Keratinocyte (primary cell): ENCODE data around the gene SNX15. TPM values are rescaled to one million over a fixed set of nuclear protein-coding genes. Genes with fewer than 3 reads are reported as not detected.

Experiments
- DNase-seq: peaks from one replicate; pipeline ENCODE4 v3.0.0-alpha.2; 2011; ENCODE audit warnings: low read depth, missing footprints, low spot score
- FAIRE-seq: peaks from 2 replicates; lab custom pipeline; 2011; peaks lifted over from hg19 to GRCh38; lab: Jason Lieb, UNC
- H2AFZ ChIP-seq: 2 replicates; pipeline ENCODE4 v1.6.0; 2012; ENCODE audit warnings: low read length, control low read depth, inconsistent platforms; ENCODE audit not compliant: control insufficient read depth
- H3K27ac ChIP-seq: 2 replicates; pipeline ENCODE4 v1.5.1; 2011; ENCODE audit warnings: low read length; ENCODE audit not compliant: control insufficient read depth, insufficient read depth
- H3K27me3 ChIP-seq: 3 replicates; pipeline ENCODE4 v1.6.0; 2011; ENCODE audit warnings: low read length; ENCODE audit not compliant: control insufficient read depth, insufficient read depth; ENCODE audit errors: extremely low read depth
- H3K36me3 ChIP-seq, 2 experiments: 2 replicates in 1 of 2; 3 replicates in 1 of 2; pipeline ENCODE4 v1.5.1; 2011; ENCODE audit warnings: low read length in 2 of 2, mild to moderate bottlenecking in 1 of 2; ENCODE audit not compliant: control insufficient read depth in 2 of 2, insufficient read depth in 2 of 2; ENCODE audit errors: extremely low read depth in 1 of 2
- H3K4me1 ChIP-seq: 3 replicates; pipeline ENCODE4 v1.5.1; 2011; ENCODE audit warnings: low read length; ENCODE audit not compliant: control insufficient read depth, insufficient read depth; ENCODE audit errors: extremely low read depth
- H3K4me2 ChIP-seq: 3 replicates; pipeline ENCODE4 v1.6.0; 2011; ENCODE audit warnings: low read depth, low read length; ENCODE audit not compliant: control insufficient read depth, insufficient read depth; ENCODE audit errors: extremely low read depth
- H3K4me3 ChIP-seq, 3 experiments: fragments of 200-600 bp in 1 of 3; sonication (generic) in 1 of 3; 2 replicates in 2 of 3; 3 replicates in 1 of 3; pipeline ENCODE4 v1.5.1; 2011 to 2016; ENCODE audit warnings: low read length in 3 of 3, mild to moderate bottlenecking in 3 of 3, control low read depth in 2 of 3, inconsistent platforms in 1 of 3, low read depth in 1 of 3, mixed read lengths in 1 of 3, mixed run types in 1 of 3, moderate library complexity in 1 of 3; ENCODE audit not compliant: control insufficient read depth in 2 of 3, insufficient read depth in 2 of 3; ENCODE audit errors: extremely low read depth in 1 of 3
- H3K79me2 ChIP-seq: 2 replicates; pipeline ENCODE4 v1.6.0; 2012; ENCODE audit warnings: low read length; ENCODE audit not compliant: control insufficient read depth, insufficient read depth
- H3K9ac ChIP-seq: 3 replicates; pipeline ENCODE4 v1.6.0; 2011; ENCODE audit warnings: low read length; ENCODE audit not compliant: control insufficient read depth, insufficient read depth; ENCODE audit errors: extremely low read depth
- H3K9me1 ChIP-seq: 3 replicates; pipeline ENCODE4 v1.6.0; 2011; ENCODE audit warnings: low read length; ENCODE audit not compliant: control insufficient read depth, insufficient read depth; ENCODE audit errors: extremely low read depth
- H3K9me3 ChIP-seq: 2 replicates; pipeline ENCODE4 v1.5.1; 2012; ENCODE audit warnings: low read depth, low read length; ENCODE audit not compliant: control insufficient read depth
- H4K20me1 ChIP-seq: 3 replicates; pipeline ENCODE4 v1.6.0; 2011; ENCODE audit warnings: low read length; ENCODE audit not compliant: control insufficient read depth, insufficient read depth; ENCODE audit errors: extremely low read depth
- EZH2 ChIP-seq: IDR thresholded peaks from one replicate; pipeline ENCODE4 v1.6.1; 2012; ENCODE audit warnings: inconsistent platforms, mild to moderate bottlenecking, low read length, moderate library complexity
- dilution Hi-C: fragments of 300-500 bp; cut with MboI; formaldehyde crosslinking; loops from one replicate; pipeline ENCODE4 v1.7.0; 2020; ENCODE audit warnings: low sequenced_read_pairs; ENCODE audit not compliant: extremely low pct_ligation_motif_present
- polyA plus RNA-seq, 5 experiments: library from polyadenylated mRNA; depleted of rRNA in 3 of 5; stranded (reverse) in 3 of 5; stranded (forward) in 1 of 5; unstranded in 1 of 5; fragments of >200 nt; gene quantifications; 1 replicate in 1 of 5; 2 replicates in 3 of 5; 3 replicates in 1 of 5; pipeline versions ENCODE4 v1.2.1 to v1.2.3, GENCODE V29; 2011 to 2012; ENCODE audit warnings: missing spikeins in 2 of 5, low read depth in 1 of 5, low replicate concordance in 1 of 5
- TF ChIP-seq, protein P1 (sequence below), 3 experiments: IDR thresholded peaks in 1 of 3; conservative IDR thresholded peaks in 1 of 3; optimal IDR thresholded peaks in 1 of 3; 2 replicates in 2 of 3; 3 replicates in 1 of 3; pipeline versions ENCODE3 to v1.5.1; 2011; ENCODE audit warnings: low read length in 3 of 3, mild to moderate bottlenecking in 3 of 3, moderate library complexity in 2 of 3, control low read depth in 1 of 3, inconsistent platforms in 1 of 3; ENCODE audit not compliant: insufficient read depth in 2 of 3; ENCODE audit errors: extremely low read depth in 1 of 3

Gene SNX15
- polyA plus RNA-seq, 1 donor (not counting 4 experiments of a cell fraction or from before 2014, with no cell fraction given): 1.8 TPM

DNA sequence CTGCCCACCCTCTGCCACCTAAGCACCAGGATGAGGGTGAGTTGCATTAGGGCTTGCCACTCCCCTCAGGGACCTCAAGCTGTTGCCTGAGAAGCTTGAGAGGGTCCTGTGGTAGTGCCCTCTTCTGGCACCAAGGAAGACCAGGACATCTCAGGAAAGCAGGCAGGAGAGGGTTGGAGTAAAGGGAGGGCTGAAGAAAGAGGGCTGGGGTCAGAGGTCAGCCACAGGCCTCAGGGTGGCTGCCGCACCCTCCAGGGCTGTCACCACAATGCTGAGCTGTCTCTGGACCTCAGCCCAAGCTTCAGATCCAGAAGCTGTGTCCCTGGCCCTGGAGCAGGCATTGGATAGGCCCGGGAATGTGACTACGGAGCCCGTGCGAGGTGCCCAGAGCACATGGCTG lies 17.8 kb downstream of the SNX15 start:
- no peaks in the 10 kb centered on the region for H3K27me3 ChIP-seq
- dilution Hi-C loops: no loop called here
- FAIRE-seq (no peak), DNase-seq (no peak)
- H3K27ac ChIP-seq: no peak overlapping the region
- H3K9ac ChIP-seq: no peak overlapping the region
- peaks cover 5% of the 10 kb centered on the region for H3K79me2 ChIP-seq
- no peaks in the 10 kb centered on the region for H3K9me1 ChIP-seq
- peaks cover 3 to 7% of the 10 kb centered on the region in 2 experiments for H3K36me3 ChIP-seq
- no peaks in the 10 kb centered on the region for H4K20me1 ChIP-seq
- H3K4me2 ChIP-seq: no peak overlapping the region
- no peak overlapping the region for H3K4me3 ChIP-seq
- H2AFZ ChIP-seq: no peak overlapping the region
- peaks cover 20% of the 10 kb centered on the region for H3K4me1 ChIP-seq
- no peaks in the 10 kb centered on the region for H3K9me3 ChIP-seq
- TF ChIP-seq, protein P1, sequence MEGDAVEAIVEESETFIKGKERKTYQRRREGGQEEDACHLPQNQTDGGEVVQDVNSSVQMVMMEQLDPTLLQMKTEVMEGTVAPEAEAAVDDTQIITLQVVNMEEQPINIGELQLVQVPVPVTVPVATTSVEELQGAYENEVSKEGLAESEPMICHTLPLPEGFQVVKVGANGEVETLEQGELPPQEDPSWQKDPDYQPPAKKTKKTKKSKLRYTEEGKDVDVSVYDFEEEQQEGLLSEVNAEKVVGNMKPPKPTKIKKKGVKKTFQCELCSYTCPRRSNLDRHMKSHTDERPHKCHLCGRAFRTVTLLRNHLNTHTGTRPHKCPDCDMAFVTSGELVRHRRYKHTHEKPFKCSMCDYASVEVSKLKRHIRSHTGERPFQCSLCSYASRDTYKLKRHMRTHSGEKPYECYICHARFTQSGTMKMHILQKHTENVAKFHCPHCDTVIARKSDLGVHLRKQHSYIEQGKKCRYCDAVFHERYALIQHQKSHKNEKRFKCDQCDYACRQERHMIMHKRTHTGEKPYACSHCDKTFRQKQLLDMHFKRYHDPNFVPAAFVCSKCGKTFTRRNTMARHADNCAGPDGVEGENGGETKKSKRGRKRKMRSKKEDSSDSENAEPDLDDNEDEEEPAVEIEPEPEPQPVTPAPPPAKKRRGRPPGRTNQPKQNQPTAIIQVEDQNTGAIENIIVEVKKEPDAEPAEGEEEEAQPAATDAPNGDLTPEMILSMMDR (optimal IDR thresholded peaks at IDR 0.05 in 1 of 3, IDR thresholded peaks at IDR 0.05 in 1 of 3, conservative IDR thresholded peaks at IDR 0.05 in 1 of 3; ENCODE audit: extremely low read depth in 1 of 3, insufficient read depth in 2 of 3, low read length in 3 of 3): no peak
- TF ChIP-seq EZH2: no peak

DNA sequence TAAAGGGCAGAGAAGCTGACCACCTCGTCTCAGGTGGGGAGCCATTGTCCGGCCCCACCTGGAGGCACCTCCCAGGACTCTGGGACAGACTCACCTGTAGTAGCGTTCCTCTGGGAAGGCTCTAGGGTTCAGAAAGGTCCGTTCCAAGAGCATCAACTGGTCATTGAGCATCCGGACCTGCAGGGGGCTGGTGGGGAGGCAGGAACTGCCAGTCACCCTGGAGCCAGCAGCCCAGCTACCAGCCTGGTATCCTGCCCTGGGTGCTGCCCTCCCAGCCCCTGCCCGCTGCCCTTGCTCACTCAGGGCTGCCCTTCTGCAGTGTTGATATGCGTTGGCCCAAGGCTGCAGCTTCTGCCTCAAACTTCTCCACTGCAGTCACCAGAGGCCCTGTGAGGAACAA lies 18.5 kb downstream of the SNX15 start:
- Histone ChIP-seq H3K4me1 (peaks cover 17% of the 10 kb centered on the region), H3K4me2 (no peak overlapping the region), H4K20me1 (no peaks in the 10 kb centered on the region), H3K27ac (no peak overlapping the region), H3K27me3 (no peaks in the 10 kb centered on the region), H3K9me1 (no peaks in the 10 kb centered on the region), H3K4me3 (no peak overlapping the region), H3K79me2 (peaks cover 5% of the 10 kb centered on the region), H3K9me3 (no peaks in the 10 kb centered on the region), H3K36me3 (peaks cover 3 to 7% of the 10 kb centered on the region in 2 experiments), H2AFZ (no peak overlapping the region), H3K9ac (no peak overlapping the region)
- dilution Hi-C loops: no loop called here
- DNase-seq: no peak
- no peak for FAIRE-seq
- TF ChIP-seq EZH2: no peak
- TF ChIP-seq, protein P1 (optimal IDR thresholded peaks at IDR 0.05 in 1 of 3, IDR thresholded peaks at IDR 0.05 in 1 of 3, conservative IDR thresholded peaks at IDR 0.05 in 1 of 3; ENCODE audit: extremely low read depth in 1 of 3, insufficient read depth in 2 of 3, low read length in 3 of 3): no peak
